Tibial artery (tissue), 4 donors: ENCODE data around the gene LNX2.

Experiments used
- DNase-seq, 2 donors: peaks; one replicate each; pipeline ENCODE4 v3.0.0-alpha.2; 2019
- H3K27ac ChIP-seq, 2 donors: fragments of 200-600 bp; sonication (generic) in 1 of 2; 1 replicate in 1 of 2; 2 replicates in 1 of 2; pipeline ENCODE4 v1.5.1; 2018 to 2019; ENCODE audit warnings: mild to moderate bottlenecking in 1 of 2
- H3K27me3 ChIP-seq, 2 donors: fragments of 200-600 bp; sonication (generic) in 1 of 2; one replicate each; pipeline versions ENCODE4 v1.5.1 to v1.6.0; 2016 to 2019
- H3K36me3 ChIP-seq, 3 donors: fragments of 200-600 bp; sonication (generic) in 2 of 3; one replicate each; pipeline ENCODE4 v1.5.1; 2016 to 2019; ENCODE audit warnings: mild to moderate bottlenecking in 2 of 3
- H3K4me1 ChIP-seq, 4 donors: fragments of 200-600 bp; sonication (generic) in 2 of 4; 1 replicate in 3 of 4; 2 replicates in 1 of 4; pipeline ENCODE4 v1.5.1; 2016 to 2019
- H3K4me3 ChIP-seq, 2 donors: fragments of 200-600 bp; sonication (generic) in 1 of 2; 1 replicate in 1 of 2; 2 replicates in 1 of 2; pipeline ENCODE4 v1.5.1; 2018 to 2019; ENCODE audit warnings: mild to moderate bottlenecking in 2 of 2
- H3K9me3 ChIP-seq, 3 donors: fragments of 200-600 bp; sonication (generic) in 1 of 3; one replicate each; pipeline ENCODE4 v1.5.1; 2016 to 2019
- intact Hi-C: fragments of 100-400 bp; cut with DNase I; formaldehyde crosslinking; loops from one replicate; pipeline ENCODE4 v1.15.0; 2023; ENCODE audit warnings: low total_unique reads
- TF ChIP-seq, protein P1 (sequence below), 2 experiments: fragments of 200-600 bp in 1 of 2; fragments of 450-650 bp in 1 of 2; IDR thresholded peaks; one replicate each; pipeline ENCODE4 v1.5.1; 2017 to 2019; ENCODE audit warnings: antibody characterized with exemption in 2 of 2, mild to moderate bottlenecking in 1 of 2, moderate library complexity in 1 of 2

The LNX2 gene

DNA sequence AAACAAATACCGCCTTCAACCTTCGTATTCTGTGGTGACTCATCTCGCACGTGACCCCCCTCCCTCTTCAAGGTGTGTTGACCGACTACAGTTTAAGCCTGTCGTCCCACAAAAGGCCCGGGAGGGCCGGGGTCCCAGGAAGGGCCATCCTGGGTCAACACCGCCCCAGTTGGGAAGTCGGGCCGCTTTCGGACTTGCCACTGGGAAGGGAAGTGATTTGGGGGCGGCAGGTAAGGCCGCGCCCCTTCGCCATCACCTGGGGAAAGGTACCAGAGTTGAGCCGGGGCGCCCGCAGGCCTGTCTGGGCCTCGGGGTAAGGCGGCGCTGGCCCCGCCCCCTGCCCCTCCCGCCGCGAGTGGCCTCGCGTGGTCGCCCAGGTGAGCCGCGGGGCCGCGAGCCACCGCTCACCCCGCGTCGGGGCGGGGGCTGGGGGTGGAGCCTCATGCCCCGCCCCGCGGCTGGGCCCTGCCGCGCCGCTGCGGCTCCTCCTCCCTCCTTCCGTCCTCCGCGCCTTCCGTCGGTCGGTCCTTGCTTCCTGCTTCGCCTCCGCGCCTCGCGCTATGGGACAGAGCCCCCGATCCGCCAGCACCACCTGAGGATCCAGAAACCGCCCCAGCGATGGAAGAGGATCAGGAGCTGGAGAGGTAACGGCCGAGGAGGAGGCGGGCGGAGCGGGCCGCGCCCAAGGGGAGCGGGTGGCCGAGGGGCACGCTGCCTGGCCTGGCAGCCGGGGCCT lies 1.2 kb upstream of the LNX2 start, which contains the start of gene POLR1D:
Gene POLR1D (plus strand): TSS at position 527 of the 736 bp plus-strand sequence. CDS start 92 bp downstream, at position 619.
- no peaks in the 10 kb centered on the region for H3K27me3 ChIP-seq
- H3K4me3 ChIP-seq, result peak within 1 kb of the TSS; percentile 87 to 95
- peaks cover 0 to 37% (median 21%) of the 10 kb centered on the region in 4 donors for H3K4me1 ChIP-seq
- peak; percentile 71 to 90 for DNase-seq
- TF ChIP-seq, protein P1, sequence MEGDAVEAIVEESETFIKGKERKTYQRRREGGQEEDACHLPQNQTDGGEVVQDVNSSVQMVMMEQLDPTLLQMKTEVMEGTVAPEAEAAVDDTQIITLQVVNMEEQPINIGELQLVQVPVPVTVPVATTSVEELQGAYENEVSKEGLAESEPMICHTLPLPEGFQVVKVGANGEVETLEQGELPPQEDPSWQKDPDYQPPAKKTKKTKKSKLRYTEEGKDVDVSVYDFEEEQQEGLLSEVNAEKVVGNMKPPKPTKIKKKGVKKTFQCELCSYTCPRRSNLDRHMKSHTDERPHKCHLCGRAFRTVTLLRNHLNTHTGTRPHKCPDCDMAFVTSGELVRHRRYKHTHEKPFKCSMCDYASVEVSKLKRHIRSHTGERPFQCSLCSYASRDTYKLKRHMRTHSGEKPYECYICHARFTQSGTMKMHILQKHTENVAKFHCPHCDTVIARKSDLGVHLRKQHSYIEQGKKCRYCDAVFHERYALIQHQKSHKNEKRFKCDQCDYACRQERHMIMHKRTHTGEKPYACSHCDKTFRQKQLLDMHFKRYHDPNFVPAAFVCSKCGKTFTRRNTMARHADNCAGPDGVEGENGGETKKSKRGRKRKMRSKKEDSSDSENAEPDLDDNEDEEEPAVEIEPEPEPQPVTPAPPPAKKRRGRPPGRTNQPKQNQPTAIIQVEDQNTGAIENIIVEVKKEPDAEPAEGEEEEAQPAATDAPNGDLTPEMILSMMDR (IDR thresholded peaks at IDR 0.05), result no peak
- H3K36me3 ChIP-seq, result no peaks in the 10 kb centered on the region
- intact Hi-C loops, result loop anchor here (5.0 to 10.0 kb wide), 3 partner anchors 197 to 449 kb away; partner anchors contain the start of genes GTF3A and USP12
- H3K9me3 ChIP-seq, result no peaks in the 10 kb centered on the region
- H3K27ac ChIP-seq, result peak within 1 kb of the TSS; percentile 95 to 97

DNA sequence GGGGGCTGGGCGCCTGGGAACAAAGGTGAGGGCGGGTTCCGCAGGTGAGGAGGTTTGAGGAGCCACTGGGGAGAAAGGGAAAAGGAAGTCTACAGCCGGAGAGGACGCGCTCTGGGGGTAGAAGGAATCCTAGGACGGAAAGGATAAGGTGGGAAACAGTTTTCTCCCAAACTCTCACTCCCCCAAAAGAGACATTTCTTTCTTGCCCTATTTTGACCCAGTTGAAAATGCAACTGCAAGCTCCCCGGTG lies 712 bp upstream of the LNX2 start:
- Histone ChIP-seq H3K4me1 (peaks cover 0 to 37% (median 21%) of the 10 kb centered on the region in 4 donors), H3K36me3 (no peaks in the 10 kb centered on the region), H3K9me3 (no peaks in the 10 kb centered on the region), H3K27me3 (no peaks in the 10 kb centered on the region), H3K4me3 (peak overlapping the region; percentile 87 to 95), H3K27ac (peak overlapping the region; percentile 95 to 97)
- DNase-seq, result no peak
- TF ChIP-seq, protein P1 (IDR thresholded peaks at IDR 0.05), result no peak
- intact Hi-C loops, result loop anchor here (5.0 to 10.0 kb wide), 3 partner anchors 196 to 449 kb away; partner anchors contain the start of genes GTF3A and USP12

DNA sequence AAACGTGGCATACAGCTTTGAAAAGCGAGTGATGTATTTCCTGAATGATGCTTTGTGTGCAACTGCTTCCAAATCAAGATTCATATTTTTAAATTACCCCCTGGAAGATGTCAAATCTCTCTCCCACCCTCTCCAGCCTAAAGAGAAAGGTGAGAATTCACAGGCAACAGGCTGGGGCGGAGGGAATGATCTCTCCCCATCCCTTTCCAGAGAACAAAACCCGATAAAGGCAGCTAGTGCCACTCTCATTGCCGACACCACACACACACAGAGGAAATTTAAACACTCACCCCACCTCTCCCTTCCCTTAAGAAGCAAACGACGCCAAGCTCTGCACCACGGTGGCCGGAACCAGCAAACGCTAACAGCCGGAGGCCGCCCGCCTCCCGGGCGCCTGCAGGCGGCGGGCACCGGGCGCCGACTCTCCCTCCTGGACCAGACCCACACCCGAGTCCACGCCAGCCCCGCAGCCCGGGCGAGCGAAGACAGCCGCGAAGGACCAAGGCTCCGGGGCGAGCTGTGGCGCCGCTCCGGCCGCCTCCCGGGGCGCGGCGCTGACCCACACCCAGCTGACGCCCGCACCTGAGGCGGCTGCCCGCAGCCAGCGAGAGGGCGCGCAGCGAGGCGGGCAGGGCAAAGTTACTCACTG lies 477 bp downstream of the LNX2 start:
- Histone ChIP-seq H3K27me3 (no peaks in the 10 kb centered on the region), H3K9me3 (no peaks in the 10 kb centered on the region), H3K27ac (peak overlapping the region; percentile 95 to 97), H3K36me3 (no peaks in the 10 kb centered on the region), H3K4me3 (peak overlapping the region; percentile 87 to 95), H3K4me1 (peaks cover 0 to 37% (median 21%) of the 10 kb centered on the region in 4 donors)
- TF ChIP-seq, protein P1 (IDR thresholded peaks at IDR 0.05), result peak; percentile 41 to 48
- intact Hi-C loops, result loop anchor here (5.0 to 10.0 kb wide), 4 partner anchors 195 to 515 kb away; partner anchors contain the start of genes GTF3A, PAN3 and USP12
- peak; percentile 41 to 76 for DNase-seq

DNA sequence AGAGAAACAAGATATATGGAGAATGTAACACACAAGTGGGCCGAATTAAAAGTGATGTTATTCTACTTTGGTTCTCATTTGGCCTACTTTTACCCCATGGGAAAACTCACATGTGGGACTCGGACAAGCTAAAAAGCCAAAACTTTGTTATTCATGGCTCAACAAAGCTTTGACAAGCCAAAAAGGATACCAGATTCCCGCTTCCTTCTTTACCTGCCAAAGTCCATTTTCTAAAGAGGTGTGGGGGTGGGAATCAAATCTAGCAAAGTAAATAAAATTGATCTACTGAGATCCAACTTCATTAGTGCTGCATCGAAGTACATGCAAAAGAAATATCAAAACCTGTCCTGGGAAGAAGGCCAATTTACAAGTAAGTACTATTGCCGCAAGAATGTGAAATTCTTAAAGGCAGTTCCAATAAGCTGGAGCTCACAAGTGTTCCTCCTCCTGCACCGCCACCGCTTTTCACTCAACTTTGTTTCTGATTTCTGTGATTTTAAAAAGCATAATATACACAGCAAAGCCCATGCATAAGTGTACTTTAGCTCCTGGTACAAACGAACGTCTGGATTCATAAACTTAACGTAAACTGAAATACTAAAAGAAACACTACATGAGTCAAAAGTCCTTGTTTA lies 1.1 kb downstream of the LNX2 start:
- peak overlapping the region; percentile 95 to 97 for H3K27ac ChIP-seq
- DNase-seq, result no peak
- H3K9me3 ChIP-seq, result no peaks in the 10 kb centered on the region
- intact Hi-C loops, result loop anchor here (10.0 kb wide), 1 partner anchor 516 kb away; the partner anchor contains the start of gene PAN3
- TF ChIP-seq, protein P1 (IDR thresholded peaks at IDR 0.05), result no peak
- H3K27me3 ChIP-seq, result no peaks in the 10 kb centered on the region
- H3K4me1 ChIP-seq, result peaks cover 0 to 37% (median 21%) of the 10 kb centered on the region in 4 donors
- peak overlapping the region; percentile 87 to 95 for H3K4me3 ChIP-seq
- H3K36me3 ChIP-seq, result no peaks in the 10 kb centered on the region

DNA sequence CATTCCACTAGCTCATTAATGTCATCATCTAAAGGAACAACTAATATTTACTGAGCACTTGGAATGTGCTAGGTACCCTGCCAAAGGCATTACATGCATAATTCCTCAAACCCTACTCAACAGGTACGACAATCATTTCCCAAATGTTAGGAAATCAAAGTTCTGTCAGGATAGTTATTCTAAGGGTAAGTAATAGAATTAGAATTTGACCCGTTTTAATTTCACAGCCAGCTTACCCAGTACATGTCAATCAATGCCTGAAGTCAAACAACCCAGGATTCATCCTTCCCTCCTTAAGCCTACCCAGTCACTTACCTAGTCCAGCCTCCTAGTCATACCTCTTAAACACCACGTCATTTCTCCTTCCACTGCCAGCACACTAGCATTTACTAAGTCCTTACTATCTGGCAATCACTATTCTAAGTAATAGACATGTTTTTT lies 2.4 kb downstream of the LNX2 start:
- H3K4me3 ChIP-seq, result no peak overlapping the region
- intact Hi-C loops, result loop anchor here (10.0 kb wide), 1 partner anchor 517 kb away; the partner anchor contains the start of gene PAN3

More for the DNA sequence above, 2.4 kb downstream of the LNX2 start:
- TF ChIP-seq, protein P1 (IDR thresholded peaks at IDR 0.05), result no peak
- no peak for DNase-seq
- H3K27me3 ChIP-seq, result no peaks in the 10 kb centered on the region
- H3K27ac ChIP-seq, result no peak overlapping the region
- H3K36me3 ChIP-seq, result no peaks in the 10 kb centered on the region
- H3K4me1 ChIP-seq, result peaks cover 0 to 28% (median 15%) of the 10 kb centered on the region in 4 donors
- H3K9me3 ChIP-seq, result no peaks in the 10 kb centered on the region
